Mesendoderm (in vitro differentiated cells): ENCODE measurements around the gene FREM2.

Experiments used
- DNase-seq: peaks from one replicate; pipeline ENCODE4 v3.0.0; 2013
- H2AK5ac ChIP-seq: 2 replicates; pipeline ENCODE4 v1.6.1; 2013; ENCODE audit warnings: low read length, inconsistent platforms
- H2BK120ac ChIP-seq: 2 replicates; pipeline ENCODE4 v1.6.1; 2013; ENCODE audit warnings: low read depth, mild to moderate bottlenecking, low read length, moderate library complexity, mixed read lengths
- H2BK15ac ChIP-seq: replicated peaks from 2 replicates; pipeline ENCODE4 v1.6.1; 2013; ENCODE audit warnings: low read depth, mild to moderate bottlenecking, moderate library complexity
- H2BK5ac ChIP-seq: 2 replicates; pipeline ENCODE4 v1.6.1; 2013; ENCODE audit warnings: low read length, inconsistent platforms
- H3K18ac ChIP-seq: 2 replicates; pipeline ENCODE4 v1.6.1; 2013; ENCODE audit warnings: mild to moderate bottlenecking, low read length, mixed read lengths
- H3K23ac ChIP-seq: one replicate; pipeline ENCODE4 v1.6.1; 2013; ENCODE audit warnings: low read length
- H3K27ac ChIP-seq: 2 replicates; pipeline ENCODE4 v1.5.1; 2013; ENCODE audit warnings: low read depth, mild to moderate bottlenecking, inconsistent platforms, low read length, moderate library complexity
- H3K27me3 ChIP-seq: 2 replicates; pipeline ENCODE4 v1.6.1; 2013; ENCODE audit warnings: low read length, control low read depth, mild to moderate bottlenecking, inconsistent platforms; ENCODE audit not compliant: insufficient read depth, poor library complexity
- H3K36me3 ChIP-seq: 2 replicates; pipeline ENCODE4 v1.6.1; 2013; ENCODE audit warnings: low read length, inconsistent platforms; ENCODE audit not compliant: control insufficient read depth, insufficient read depth
- H3K4ac ChIP-seq: one replicate; pipeline ENCODE4 v1.6.1; 2013; ENCODE audit warnings: low read depth, mild to moderate bottlenecking, low read length, moderate library complexity
- H3K4me1 ChIP-seq: 2 replicates; pipeline ENCODE4 v1.6.1; 2013; ENCODE audit warnings: low read depth, low read length, inconsistent platforms; ENCODE audit not compliant: control insufficient read depth
- H3K4me2 ChIP-seq: 2 replicates; pipeline ENCODE4 v1.6.1; 2013; ENCODE audit warnings: low read length
- H3K4me3 ChIP-seq: 2 replicates; pipeline ENCODE4 v1.5.1; 2013; ENCODE audit warnings: mild to moderate bottlenecking, low read length
- H3K56ac ChIP-seq: one replicate; pipeline ENCODE4 v1.6.1; 2013; ENCODE audit warnings: low read length
- H3K79me1 ChIP-seq: 2 replicates; pipeline ENCODE4 v1.6.1; 2013; ENCODE audit warnings: low read length, inconsistent platforms
- H3K79me2 ChIP-seq: 2 replicates; pipeline ENCODE4 v1.6.1; 2013; ENCODE audit warnings: mild to moderate bottlenecking, low read length; ENCODE audit not compliant: control insufficient read depth, insufficient read depth
- H3K9ac ChIP-seq: 2 replicates; pipeline ENCODE4 v1.6.1; 2013; ENCODE audit warnings: low read length, inconsistent platforms
- H4K5ac ChIP-seq: one replicate; pipeline ENCODE4 v1.6.1; 2013; ENCODE audit warnings: low read length
- H4K8ac ChIP-seq: one replicate; pipeline ENCODE4 v1.6.1; 2013; ENCODE audit warnings: low read depth, mild to moderate bottlenecking, control low read depth, low read length, moderate library complexity
- WGBS: extraction: QIAGEN DNeasy Blood & Tissue Kit; methylation state at CpG from one replicate; pipeline ENCODE4 v1.1.7; 2013; ENCODE audit warnings: low lambda C conversion rate, missing lambda C conversion rate; ENCODE audit not compliant: insufficient coverage; ENCODE audit errors: extremely low coverage; 5-methylcytosine and 5-hydroxymethylcytosine counted together

FREM2 gene

DNA sequence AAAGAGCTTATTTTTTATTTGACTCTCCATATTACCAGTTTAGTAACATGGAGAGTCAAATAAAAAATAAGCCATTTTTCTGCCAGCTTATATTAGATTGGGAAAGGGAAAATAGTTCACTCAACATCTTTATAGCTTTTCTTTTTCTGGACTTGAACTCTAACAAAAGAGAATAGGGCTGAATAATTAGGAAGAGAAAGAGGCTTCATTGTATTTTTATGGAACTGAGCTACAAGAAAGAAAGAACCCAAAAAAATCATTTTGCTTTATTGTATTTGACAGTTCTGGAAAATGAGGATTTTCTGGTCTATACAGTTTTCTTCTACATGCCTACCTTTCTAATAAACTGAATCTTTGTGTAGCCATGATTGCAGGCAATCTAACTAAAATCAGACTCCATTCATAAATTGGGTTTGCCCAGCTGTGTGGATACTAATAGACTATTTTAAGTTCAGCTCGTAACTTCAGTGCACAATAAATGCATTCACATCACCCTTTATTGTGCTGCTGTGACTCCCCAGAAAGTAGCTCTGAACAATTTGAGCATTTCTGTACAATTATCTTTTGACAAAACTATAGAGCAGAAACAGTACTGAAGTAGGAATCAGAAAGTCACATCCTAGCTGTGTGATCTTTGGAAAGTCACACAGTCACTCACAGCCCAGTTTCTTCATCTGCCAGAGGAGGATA lies 188.5 kb downstream of the FREM2 start:
- no peak overlapping the region for H3K4me2 ChIP-seq
- WGBS: no CpG with 5 or more reads among the region's 1 CpG
- H2BK15ac ChIP-seq: no peak overlapping the region
- no peak overlapping the region for H3K23ac ChIP-seq
- H3K4me3 ChIP-seq: no peak overlapping the region
- no peak overlapping the region for H4K8ac ChIP-seq
- no peak overlapping the region for H3K27ac ChIP-seq
- H2BK120ac ChIP-seq: no peak overlapping the region
- H3K4ac ChIP-seq: no peak overlapping the region
- no peak overlapping the region for H3K18ac ChIP-seq
- no peak overlapping the region for H3K56ac ChIP-seq
- H4K5ac ChIP-seq: no peak overlapping the region
- H3K27me3 ChIP-seq: no peaks in the 10 kb centered on the region
- H3K79me2 ChIP-seq: no peaks in the 10 kb centered on the region
- no peaks in the 10 kb centered on the region for H3K36me3 ChIP-seq
- no peaks in the 10 kb centered on the region for H3K79me1 ChIP-seq
- no peak for DNase-seq
- H3K9ac ChIP-seq: no peak overlapping the region
- no peak overlapping the region for H2BK5ac ChIP-seq
- no peak overlapping the region for H2AK5ac ChIP-seq
- no peaks in the 10 kb centered on the region for H3K4me1 ChIP-seq

DNA sequence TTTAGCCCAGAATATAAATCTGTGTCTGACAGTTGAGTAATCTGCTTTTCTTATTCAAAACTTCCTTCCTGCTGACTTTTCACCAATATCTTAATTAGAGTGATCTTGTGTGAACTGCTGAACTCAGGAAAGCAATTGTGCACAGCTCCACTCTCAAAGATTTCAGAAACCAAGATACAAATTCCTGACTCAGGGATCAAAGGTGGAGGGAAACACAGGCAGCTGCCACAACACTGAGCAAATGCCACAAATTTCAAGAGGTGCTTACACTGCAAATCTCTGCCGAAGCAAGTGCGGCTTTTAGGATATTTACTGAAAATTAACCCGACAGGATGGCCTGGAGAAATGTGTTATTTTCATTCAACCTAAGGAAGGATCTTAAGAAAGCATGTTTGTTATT lies 192.4 kb downstream of the FREM2 start:
- H3K18ac ChIP-seq: no peak overlapping the region
- H2AK5ac ChIP-seq: no peak overlapping the region
- no peaks in the 10 kb centered on the region for H3K4me1 ChIP-seq
- H3K79me2 ChIP-seq: no peaks in the 10 kb centered on the region
- H4K5ac ChIP-seq: no peak overlapping the region
- no peak overlapping the region for H3K9ac ChIP-seq
- H3K4me2 ChIP-seq: no peak overlapping the region
- no peak overlapping the region for H3K23ac ChIP-seq
- WGBS: no CpG with 5 or more reads among the region's 3 CpGs
- H3K4ac ChIP-seq: no peak overlapping the region
- no peak overlapping the region for H2BK120ac ChIP-seq
- H3K27me3 ChIP-seq: no peaks in the 10 kb centered on the region
- no peak for DNase-seq
- no peak overlapping the region for H2BK5ac ChIP-seq
- H3K4me3 ChIP-seq: no peak overlapping the region
- no peaks in the 10 kb centered on the region for H3K36me3 ChIP-seq
- H2BK15ac ChIP-seq: no peak overlapping the region
- no peak overlapping the region for H3K27ac ChIP-seq
- no peak overlapping the region for H3K56ac ChIP-seq
- H4K8ac ChIP-seq: no peak overlapping the region
- no peaks in the 10 kb centered on the region for H3K79me1 ChIP-seq

GRCh38 chr13:38879786-38880185 lies 192.9 kb downstream of the FREM2 start:
- H3K27ac ChIP-seq: no peak overlapping the region
- H2BK15ac ChIP-seq: no peak overlapping the region
- H4K5ac ChIP-seq: no peak overlapping the region
- H3K4me1 ChIP-seq: no peaks in the 10 kb centered on the region
- no peak overlapping the region for H3K9ac ChIP-seq
- H3K79me1 ChIP-seq: no peaks in the 10 kb centered on the region
- H3K23ac ChIP-seq: no peak overlapping the region
- H3K79me2 ChIP-seq: no peaks in the 10 kb centered on the region
- H2AK5ac ChIP-seq: no peak overlapping the region
- H3K18ac ChIP-seq: no peak overlapping the region
- no peak for DNase-seq
- H3K4me3 ChIP-seq: no peak overlapping the region
- H2BK5ac ChIP-seq: no peak overlapping the region
- H3K4ac ChIP-seq: no peak overlapping the region
- H3K36me3 ChIP-seq: no peaks in the 10 kb centered on the region
- no peak overlapping the region for H2BK120ac ChIP-seq
- H3K27me3 ChIP-seq: no peaks in the 10 kb centered on the region
- no peak overlapping the region for H3K4me2 ChIP-seq
- no peak overlapping the region for H4K8ac ChIP-seq
- H3K56ac ChIP-seq: no peak overlapping the region

GRCh38 chr13:38880397-38880796 lies 193.5 kb downstream of the FREM2 start:
- Histone ChIP-seq H3K36me3 (no peaks in the 10 kb centered on the region), H3K27me3 (no peaks in the 10 kb centered on the region), H2BK5ac (no peak overlapping the region), H3K4me1 (no peaks in the 10 kb centered on the region), H2BK15ac (no peak overlapping the region), H4K8ac (no peak overlapping the region), H3K79me1 (no peaks in the 10 kb centered on the region), H3K79me2 (no peaks in the 10 kb centered on the region), H3K23ac (no peak overlapping the region), H3K56ac (no peak overlapping the region), H2AK5ac (no peak overlapping the region), H4K5ac (no peak overlapping the region), H3K4ac (no peak overlapping the region), H2BK120ac (no peak overlapping the region), H3K27ac (no peak overlapping the region), H3K4me2 (no peak overlapping the region), H3K9ac (no peak overlapping the region), H3K4me3 (no peak overlapping the region), H3K18ac (no peak overlapping the region)
- no peak for DNase-seq
- WGBS: no CpG with 5 or more reads among the region's 5 CpGs

DNA sequence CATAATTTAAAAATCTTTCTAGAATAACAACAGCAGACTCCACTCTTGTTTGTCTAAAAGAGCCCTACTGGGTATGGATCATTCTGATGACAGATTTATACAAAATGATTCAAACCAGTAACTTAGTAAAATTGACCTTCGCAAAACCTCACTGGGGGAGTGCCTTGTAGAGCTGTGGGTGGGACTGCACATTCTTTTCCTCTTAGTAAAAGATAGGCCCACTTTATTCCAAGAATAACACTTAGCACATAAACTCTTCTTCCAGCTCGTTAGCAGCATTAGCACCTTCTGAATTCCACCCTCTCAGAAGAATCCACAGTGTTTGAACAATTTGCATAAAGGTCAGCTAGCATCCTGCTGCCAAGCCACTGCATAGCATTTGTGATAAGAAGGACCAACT lies 196.9 kb downstream of the FREM2 start:
- Histone ChIP-seq H3K79me1 (no peaks in the 10 kb centered on the region), H2BK120ac (no peak overlapping the region), H3K4me1 (no peaks in the 10 kb centered on the region), H3K4me2 (no peak overlapping the region), H3K4me3 (no peak overlapping the region), H4K8ac (no peak overlapping the region), H3K23ac (no peak overlapping the region), H3K9ac (no peak overlapping the region), H3K36me3 (no peaks in the 10 kb centered on the region), H2BK5ac (no peak overlapping the region), H3K27ac (no peak overlapping the region), H2AK5ac (no peak overlapping the region), H3K79me2 (no peaks in the 10 kb centered on the region), H2BK15ac (no peak overlapping the region), H3K56ac (no peak overlapping the region), H4K5ac (no peak overlapping the region), H3K18ac (no peak overlapping the region), H3K27me3 (no peaks in the 10 kb centered on the region), H3K4ac (no peak overlapping the region)
- peak; percentile 92 for DNase-seq
- WGBS: no CpG with 5 or more reads among the region's 2 CpGs

GRCh38 chr13:38888309-38888708 lies 201.4 kb downstream of the FREM2 start:
- Histone ChIP-seq H2BK15ac (no peak overlapping the region), H4K8ac (no peak overlapping the region), H3K4me1 (no peaks in the 10 kb centered on the region), H4K5ac (no peak overlapping the region), H3K4me2 (no peak overlapping the region), H3K18ac (no peak overlapping the region), H3K4me3 (no peak overlapping the region), H2BK120ac (no peak overlapping the region), H3K79me1 (no peaks in the 10 kb centered on the region), H3K27me3 (no peaks in the 10 kb centered on the region), H3K56ac (no peak overlapping the region), H3K23ac (no peak overlapping the region), H3K4ac (no peak overlapping the region), H2AK5ac (no peak overlapping the region), H3K79me2 (no peaks in the 10 kb centered on the region), H3K9ac (no peak overlapping the region), H2BK5ac (no peak overlapping the region), H3K27ac (no peak overlapping the region), H3K36me3 (no peaks in the 10 kb centered on the region)
- DNase-seq: peak; percentile 46
- no CpG with 5 or more reads among the region's 4 CpGs for WGBS
